GM21576 (cell line): ENCODE results near the gene NR4A3.

Experiments used
- ATAC-seq: cut with Tn5 transposase; IDR thresholded peaks from one replicate; pipeline ENCODE4 v1.9.1; 2021; ENCODE audit warnings: mild to moderate bottlenecking, moderate library complexity; ENCODE audit not compliant: unreplicated experiment

Gene NR4A3

GRCh38 chr9:99813739-99814138 is 7.9 kb upstream of the NR4A3 start:
- no peak for ATAC-seq

GRCh38 chr9:99814359-99814758 is 7.3 kb upstream of the NR4A3 start:
- no peak for ATAC-seq

- no peak for ATAC-seq
These were observed 5.3 kb upstream of the NR4A3 start for GRCh38 chr9:99816392-99816791.

- no peak for ATAC-seq
These were observed 3.2 kb upstream of the NR4A3 start for GRCh38 chr9:99818500-99818899.

GRCh38 chr9:99819123-99819855 is 2.4 kb upstream of the NR4A3 start:
- ATAC-seq, result peak; percentile 48

- peak; percentile 37 for ATAC-seq
These were observed 1.6 kb upstream of the NR4A3 start for GRCh38 chr9:99819856-99820684.

GRCh38 chr9:99820685-99821395 is 845 bp upstream of the NR4A3 start:
- no peak for ATAC-seq

- no peak for ATAC-seq
These were observed 572 bp downstream of the NR4A3 start for GRCh38 chr9:99822109-99822805.

- no peak for ATAC-seq
These were observed 1.3 kb downstream of the NR4A3 start for GRCh38 chr9:99822806-99823591.

- ATAC-seq, result no peak
These were observed 2.1 kb downstream of the NR4A3 start for GRCh38 chr9:99823681-99824377.

- peak; percentile 17 for ATAC-seq
These were observed 2.9 kb downstream of the NR4A3 start for GRCh38 chr9:99824378-99825171.

GRCh38 chr9:99825172-99826046 is 3.7 kb downstream of the NR4A3 start:
- no peak for ATAC-seq

- ATAC-seq, result no peak
These were observed 4.9 kb downstream of the NR4A3 start for GRCh38 chr9:99826579-99826978.

- ATAC-seq, result no peak
These were observed 5.6 kb downstream of the NR4A3 start for GRCh38 chr9:99827244-99827643.

- no peak for ATAC-seq
These were observed 6.3 kb downstream of the NR4A3 start for GRCh38 chr9:99828054-99828416.

- ATAC-seq, result no peak
These were observed 6.9 kb downstream of the NR4A3 start for GRCh38 chr9:99828417-99829176.

- ATAC-seq, result no peak
These were observed 10.3 kb downstream of the NR4A3 start for GRCh38 chr9:99831857-99832557.
